ENCODE measurements around the gene PHAF1.
"Not testable (repeated sequence)": the region's sequence is repeated elsewhere in the genome, so short reads cannot be mapped to it uniquely, and the experiment has no call there.

PHAF1 gene

GRCh38 chr16:67114793-67115192, 5.1 kb downstream of the PHAF1 start:
- FAIRE-seq (no peak), DNase-seq (ENCODE audit: insufficient read length, low spot score) (no peak)
- TF ChIP-seq CTCF (IDR thresholded peaks at IDR 0.05; ENCODE audit: insufficient read depth, missing control alignments), result no peak

DNA sequence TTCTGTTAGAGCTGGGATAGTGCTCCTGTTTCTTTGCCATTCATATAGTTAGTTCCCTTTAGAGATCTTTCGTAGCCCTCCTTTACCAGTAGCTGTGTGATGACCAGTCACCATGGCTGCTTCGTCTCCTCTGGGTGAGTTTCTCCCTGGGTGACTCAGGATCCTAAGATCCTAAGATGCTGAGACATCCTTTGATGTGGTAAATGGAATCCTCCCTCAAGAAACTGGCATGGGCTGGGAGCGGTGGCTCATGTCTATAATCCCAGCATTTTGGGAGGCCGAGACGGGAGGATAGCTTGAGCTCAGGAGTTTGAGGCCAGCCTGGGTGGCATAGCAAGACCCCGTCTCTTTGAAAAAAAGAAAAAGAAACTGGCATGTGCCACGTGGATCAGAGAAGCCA, 5.9 kb downstream of the PHAF1 start:
- no peak for TF ChIP-seq CTCF (IDR thresholded peaks at IDR 0.05; ENCODE audit: insufficient read depth, missing control alignments)
- DNase-seq (ENCODE audit: insufficient read length, low spot score) (no peak), FAIRE-seq (no peak)

GRCh38 chr16:67116388-67117311, 6.9 kb downstream of the PHAF1 start:
- no peak for TF ChIP-seq CTCF (IDR thresholded peaks at IDR 0.05; ENCODE audit: insufficient read depth, missing control alignments)
- DNase-seq (ENCODE audit: insufficient read length, low spot score) (no peak), FAIRE-seq (no peak)

GRCh38 chr16:67117716-67118115, 8.0 kb downstream of the PHAF1 start:
- no peak for TF ChIP-seq CTCF (IDR thresholded peaks at IDR 0.05; ENCODE audit: insufficient read depth, missing control alignments)
- DNase-seq (ENCODE audit: insufficient read length, low spot score) (no peak), FAIRE-seq (no peak)

DNA sequence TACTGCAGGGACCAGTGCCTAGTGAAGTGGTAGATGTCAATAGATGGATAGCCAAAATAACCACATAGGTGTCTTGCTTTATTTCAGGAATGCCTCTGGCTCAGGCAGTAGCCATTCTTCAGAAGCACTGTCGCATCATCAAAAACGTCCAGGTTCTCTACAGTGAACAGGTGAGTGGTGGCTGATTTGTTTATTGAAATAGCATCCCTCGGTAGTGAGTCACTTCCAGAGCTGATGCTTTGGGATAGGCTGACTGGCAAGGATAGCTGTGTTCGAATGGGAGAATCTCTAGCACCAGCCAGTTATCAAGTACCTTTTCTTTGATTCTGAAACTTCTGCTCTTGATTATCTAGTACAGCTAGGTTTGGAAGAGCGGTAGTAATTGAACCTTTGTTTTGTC, 10.3 kb downstream of the PHAF1 start:
- no peak for TF ChIP-seq CTCF (IDR thresholded peaks at IDR 0.05; ENCODE audit: insufficient read depth, missing control alignments)
- DNase-seq (ENCODE audit: insufficient read length, low spot score) (no peak), FAIRE-seq (no peak)

DNA sequence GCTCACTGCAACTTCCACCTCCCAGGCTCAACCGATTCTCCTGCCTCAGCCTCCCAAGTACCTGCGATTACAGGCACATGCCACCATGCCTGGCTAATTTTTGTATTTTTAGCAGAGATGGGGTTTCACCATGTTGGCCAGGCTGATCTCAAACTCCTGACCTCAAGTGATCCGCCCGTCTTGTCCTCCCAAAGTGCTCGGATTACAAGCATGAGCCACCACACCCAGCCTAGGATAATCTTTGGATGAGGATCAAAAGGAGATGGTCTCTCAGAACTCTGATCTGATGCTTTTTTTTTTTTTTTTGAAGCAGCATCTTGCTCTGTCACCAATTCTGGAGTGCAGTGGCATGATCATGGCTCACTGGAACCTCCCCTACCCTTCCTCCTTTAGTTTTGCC, 13.1 kb downstream of the PHAF1 start:
- not testable (repeated sequence) for DNase-seq (ENCODE audit: insufficient read length, low spot score); FAIRE-seq

DNA sequence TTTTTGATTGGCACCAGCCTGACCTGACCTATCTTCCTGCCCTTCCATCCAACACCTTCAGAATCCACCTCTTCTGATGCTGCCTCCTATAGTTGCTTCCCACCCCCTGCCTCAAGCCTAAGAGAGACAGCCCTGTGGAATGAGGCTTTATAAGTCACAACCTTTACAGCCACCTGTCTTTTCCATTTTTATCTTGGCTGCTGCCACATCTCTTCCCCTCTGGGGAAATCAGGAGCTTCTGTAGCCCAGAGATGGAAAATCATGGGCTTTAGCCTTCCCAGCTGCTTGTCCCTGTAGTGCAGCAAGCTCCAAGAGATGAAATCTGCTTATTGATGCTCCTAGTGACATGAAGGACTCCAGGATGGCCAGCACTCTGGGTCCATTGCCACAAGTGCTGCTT, 18.7 kb downstream of the PHAF1 start:
- FAIRE-seq, result no peak
- no peak for DNase-seq (ENCODE audit: insufficient read length, low spot score)
- no peak for TF ChIP-seq CTCF (IDR thresholded peaks at IDR 0.05; ENCODE audit: insufficient read depth, missing control alignments)
